ENCODE data around the gene CBLB. TPM values are rescaled to one million over a fixed set of nuclear protein-coding genes. Genes with fewer than 3 reads are reported as not detected.
A peak's percentile ranks its signal among the peaks of the same experiment; 100 is the strongest.

The CBLB gene
- total RNA-seq, 1 experiment from 2014 or later: 29.3 TPM

DNA sequence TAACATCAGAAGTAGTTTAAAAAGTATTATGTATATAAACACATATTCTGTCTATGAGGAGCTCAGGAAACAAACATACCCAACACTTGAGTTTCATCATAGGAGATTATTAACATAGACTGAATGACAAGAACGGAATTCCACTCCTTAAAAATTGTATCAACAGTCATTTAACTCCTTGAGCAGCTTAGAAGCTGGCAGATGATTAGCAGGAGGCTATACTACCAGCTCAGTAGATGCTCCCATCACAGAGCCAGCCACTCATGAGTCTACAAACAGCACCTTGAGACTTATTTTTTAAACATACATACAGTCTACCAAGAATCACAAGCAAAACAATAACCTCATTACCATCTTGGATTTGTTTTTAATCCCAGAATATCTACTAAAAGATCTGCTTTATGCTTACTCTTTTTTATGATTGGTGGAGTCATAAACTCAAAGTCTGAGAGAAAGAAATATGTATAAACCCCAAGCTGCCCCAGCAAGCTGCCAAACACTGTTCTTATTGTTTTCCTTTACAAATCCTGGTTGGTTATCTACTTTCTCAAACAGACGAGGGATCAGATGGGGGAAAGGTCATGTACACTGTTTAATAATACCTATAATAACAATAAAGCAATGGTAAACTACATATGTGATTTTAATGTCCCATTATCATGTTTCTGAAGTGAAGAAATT is 59.5 kb downstream of the CBLB start:
- in situ Hi-C loops (cut with HindIII; ENCODE audit: low pct_unique_long_range_greater_than_20kb, low sequenced_read_pairs): no loop called here
- peak; percentile 62 for DNase-seq (ENCODE audit: low read depth, low spot score)

DNA sequence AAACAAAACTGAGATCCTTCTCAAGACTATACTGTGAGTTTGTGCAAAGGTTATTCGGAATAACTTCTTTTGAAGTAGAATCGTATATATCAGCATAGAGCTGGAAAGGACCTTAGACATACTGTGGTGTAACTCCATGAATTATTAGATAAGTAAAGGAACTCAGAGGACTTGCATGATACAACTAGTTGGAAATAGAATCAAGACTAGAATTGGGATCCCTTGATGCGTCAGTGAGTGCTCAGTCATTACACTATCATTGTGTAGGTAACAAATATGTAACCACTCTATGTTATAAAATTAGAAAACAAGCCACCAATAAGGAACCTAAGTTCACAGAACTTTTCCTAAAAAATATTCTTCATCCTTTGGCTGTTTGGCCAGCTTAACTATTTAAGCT is 61.1 kb downstream of the CBLB start:
- DNase-seq (ENCODE audit: low read depth, low spot score): no peak
- in situ Hi-C loops (cut with HindIII; ENCODE audit: low pct_unique_long_range_greater_than_20kb, low sequenced_read_pairs): no loop called here

DNA sequence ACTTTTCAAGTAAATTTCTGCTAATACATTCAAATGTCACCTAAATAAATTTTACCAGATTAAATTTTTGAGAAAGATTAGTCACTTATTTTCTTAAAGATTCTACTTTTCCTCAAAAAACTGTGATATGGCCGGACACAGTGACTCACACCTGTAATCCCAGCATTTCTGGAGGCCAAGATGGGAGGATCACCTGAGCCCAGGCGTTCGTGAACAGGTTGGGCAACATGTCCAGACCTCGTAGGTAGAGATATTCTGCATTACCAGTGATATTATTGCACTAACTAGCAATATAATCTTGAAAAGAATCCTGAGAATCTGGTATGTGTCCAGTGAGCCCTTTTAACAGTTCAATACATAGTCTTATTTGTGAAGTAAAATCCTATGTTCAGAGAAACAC is 61.7 kb downstream of the CBLB start:
- in situ Hi-C loops (cut with HindIII; ENCODE audit: low pct_unique_long_range_greater_than_20kb, low sequenced_read_pairs): no loop called here
- DNase-seq (ENCODE audit: low read depth, low spot score): no peak

DNA sequence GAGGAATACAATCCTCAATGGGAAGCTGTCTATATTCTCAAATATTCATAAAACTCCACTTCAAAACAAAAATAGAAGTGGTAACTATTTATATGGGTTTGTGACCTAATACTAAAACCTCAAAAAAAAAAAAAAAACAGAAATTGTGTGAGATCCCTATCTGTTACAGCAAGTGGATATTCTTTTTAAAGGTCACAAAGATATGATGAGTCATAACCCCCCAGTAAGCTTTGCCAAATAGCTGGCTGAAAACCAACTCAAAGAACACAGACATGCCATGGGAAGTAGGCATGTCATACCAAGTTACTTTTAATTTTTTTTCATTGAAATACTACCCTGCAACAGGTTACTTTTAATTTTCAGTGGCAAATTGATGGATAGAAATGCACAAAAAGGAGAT is 62.5 kb downstream of the CBLB start:
- peak; percentile 85 for DNase-seq (ENCODE audit: low read depth, low spot score)
- in situ Hi-C loops (cut with HindIII; ENCODE audit: low pct_unique_long_range_greater_than_20kb, low sequenced_read_pairs): no loop called here

DNA sequence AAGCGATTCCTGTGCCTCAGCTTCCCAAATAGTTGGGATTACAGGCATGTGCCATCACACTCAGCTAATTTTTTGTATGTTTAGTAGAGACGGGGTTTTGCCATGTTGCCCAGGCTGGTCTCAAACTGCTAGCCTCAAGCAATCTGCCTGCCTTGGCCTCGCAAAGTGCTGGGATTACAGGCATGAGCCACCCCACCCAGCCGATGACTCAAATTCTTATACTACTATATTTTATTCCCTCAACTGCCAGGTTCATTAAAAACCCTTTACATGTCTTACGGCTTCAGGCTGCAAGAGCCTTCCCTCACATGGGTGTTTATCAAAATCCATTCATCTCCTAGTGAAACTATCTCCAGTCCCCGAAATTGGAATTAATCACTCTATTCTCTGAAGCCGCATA is 63.4 kb downstream of the CBLB start:
- in situ Hi-C loops (cut with HindIII; ENCODE audit: low pct_unique_long_range_greater_than_20kb, low sequenced_read_pairs): no loop called here

DNA sequence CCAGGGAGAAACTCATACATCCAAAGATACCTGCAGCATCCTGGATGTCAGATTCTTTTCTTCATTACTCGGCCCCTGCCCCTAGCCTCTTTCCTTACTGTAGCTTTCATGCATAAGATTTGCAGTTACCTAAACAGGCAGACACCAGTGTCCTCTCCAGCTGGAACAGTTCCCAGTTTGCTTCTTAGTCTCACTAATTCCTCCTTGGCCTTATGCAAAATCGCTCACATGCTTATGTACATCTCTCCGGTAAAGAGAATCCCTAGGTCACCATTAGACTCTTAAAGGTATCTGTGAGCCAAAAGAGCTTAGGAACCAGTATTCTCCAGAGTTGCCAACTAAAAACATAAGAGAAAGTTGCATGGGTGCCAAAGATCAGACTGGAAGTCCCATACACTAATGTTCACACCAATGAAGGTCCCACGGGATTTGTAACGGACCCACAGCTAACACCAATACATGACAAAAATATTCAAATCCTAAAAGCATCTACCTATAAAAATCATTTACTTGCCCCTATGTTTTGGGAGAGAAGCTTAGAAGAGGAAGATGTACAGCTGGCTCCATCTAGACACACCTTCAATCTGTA is 66.6 kb downstream of the CBLB start:
- no peak for DNase-seq (ENCODE audit: low read depth, low spot score)
- in situ Hi-C loops (cut with HindIII; ENCODE audit: low pct_unique_long_range_greater_than_20kb, low sequenced_read_pairs): no loop called here

More for the DNA sequence above, 63.4 kb downstream of the CBLB start:
- DNase-seq (ENCODE audit: low read depth, low spot score): no peak

DNA sequence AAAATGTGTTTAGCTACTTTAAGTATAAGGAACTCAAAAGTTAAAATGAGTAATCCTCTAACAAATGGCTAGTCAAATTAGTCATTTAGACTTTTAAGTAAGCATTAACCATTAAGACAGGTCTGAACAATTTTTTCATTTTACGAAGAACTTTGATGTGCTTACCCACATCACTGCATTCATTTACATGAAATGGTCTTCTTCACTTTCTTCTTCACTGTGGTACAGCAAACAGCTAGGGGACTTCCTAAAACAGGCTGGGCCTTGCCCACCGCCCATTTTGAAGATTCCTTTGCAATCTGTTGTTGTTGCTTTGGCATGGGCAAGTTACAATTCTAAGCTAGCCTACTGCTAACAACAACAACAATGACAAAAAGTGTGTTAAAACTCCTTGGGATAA is 67.4 kb downstream of the CBLB start:
- in situ Hi-C loops (cut with HindIII; ENCODE audit: low pct_unique_long_range_greater_than_20kb, low sequenced_read_pairs): no loop called here
- DNase-seq (ENCODE audit: low read depth, low spot score): no peak

DNA sequence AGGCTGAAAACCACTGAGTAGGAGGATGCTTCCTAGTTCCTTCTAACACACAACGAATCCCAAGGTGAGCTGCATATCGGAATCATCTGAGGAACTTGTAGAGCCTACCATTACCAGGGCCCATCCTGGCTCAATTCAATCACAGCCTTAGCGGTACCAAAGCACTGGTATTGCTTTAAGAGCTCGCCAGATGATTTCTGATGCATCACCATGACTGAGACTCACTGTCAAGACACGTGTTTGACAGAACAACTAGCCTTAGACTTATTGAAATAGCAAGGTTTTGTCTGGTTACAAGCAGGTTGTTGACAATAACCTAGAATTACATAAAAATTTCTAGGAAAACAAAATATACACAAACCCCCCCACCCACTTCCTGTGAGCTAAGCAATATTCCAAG is 68.5 kb downstream of the CBLB start:
- DNase-seq (ENCODE audit: low read depth, low spot score): peak; percentile 49
- in situ Hi-C loops (cut with HindIII; ENCODE audit: low pct_unique_long_range_greater_than_20kb, low sequenced_read_pairs): no loop called here

DNA sequence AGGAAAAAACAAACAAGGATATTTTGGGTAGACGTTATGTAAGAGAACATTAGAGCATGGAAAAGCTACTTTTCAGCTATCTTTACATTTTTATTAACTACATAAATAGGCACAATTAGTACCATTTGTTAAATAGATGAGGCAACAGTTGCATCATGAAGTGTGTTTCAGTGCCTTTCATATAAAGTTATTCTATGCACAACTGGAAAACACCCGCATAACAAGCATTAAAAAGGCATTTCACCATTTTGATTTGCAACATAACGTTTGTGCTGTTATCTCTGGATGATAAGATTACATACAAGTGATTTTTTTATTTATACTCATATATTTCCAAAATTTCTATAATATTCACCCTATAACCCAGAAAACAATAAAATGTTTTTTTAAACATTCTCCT is 69.5 kb downstream of the CBLB start:
- DNase-seq (ENCODE audit: low read depth, low spot score): no peak
- in situ Hi-C loops (cut with HindIII; ENCODE audit: low pct_unique_long_range_greater_than_20kb, low sequenced_read_pairs): no loop called here

DNA sequence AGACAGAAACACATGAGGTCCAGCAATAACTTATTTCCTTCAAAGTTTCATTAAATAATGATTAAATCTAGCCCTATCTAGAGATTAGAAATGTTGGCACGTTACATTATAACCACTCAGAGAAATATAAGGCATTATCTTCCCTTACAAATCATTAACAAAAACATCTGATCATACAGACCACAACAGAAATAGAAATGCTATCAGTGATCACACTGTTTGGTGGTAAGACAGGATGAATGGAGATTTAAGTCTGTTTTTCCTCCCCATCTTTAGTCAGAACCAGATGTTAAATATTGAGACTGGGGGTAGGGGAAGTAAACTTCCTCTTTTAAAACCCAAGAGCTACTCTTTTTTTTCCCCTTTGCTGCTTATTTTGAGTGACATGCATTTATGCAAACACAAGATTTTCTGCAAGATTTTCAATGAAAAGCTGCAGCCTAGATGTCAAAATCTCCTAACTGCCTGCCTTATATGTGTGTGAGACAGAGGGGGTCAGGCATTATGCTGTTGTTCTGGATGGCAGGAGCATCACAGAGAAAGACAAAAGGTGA is 70.4 kb downstream of the CBLB start:
- in situ Hi-C loops (cut with HindIII; ENCODE audit: low pct_unique_long_range_greater_than_20kb, low sequenced_read_pairs): no loop called here
- DNase-seq (ENCODE audit: low read depth, low spot score): no peak

DNA sequence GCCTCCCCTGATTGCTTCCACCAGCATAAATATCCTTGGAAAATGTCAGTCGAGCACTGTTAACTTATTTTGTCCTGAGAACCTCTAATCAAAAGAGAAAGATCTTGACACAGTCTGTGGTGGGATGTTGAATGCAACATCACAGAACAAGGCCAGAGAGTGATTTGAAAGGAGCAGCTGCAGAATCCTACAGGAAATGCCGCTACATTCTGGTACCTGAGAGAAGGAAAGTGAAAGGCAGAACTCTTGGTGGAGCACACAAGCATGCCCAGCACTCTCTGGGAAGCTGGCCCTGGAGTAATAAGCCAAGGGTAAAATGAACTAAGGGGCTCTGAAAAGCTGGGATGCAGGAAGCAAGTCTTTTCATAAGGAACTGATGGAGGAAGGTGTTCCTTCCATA is 75.8 kb downstream of the CBLB start:
- in situ Hi-C loops (cut with HindIII; ENCODE audit: low pct_unique_long_range_greater_than_20kb, low sequenced_read_pairs): no loop called here
- DNase-seq (ENCODE audit: low read depth, low spot score): peak; percentile 24

DNA sequence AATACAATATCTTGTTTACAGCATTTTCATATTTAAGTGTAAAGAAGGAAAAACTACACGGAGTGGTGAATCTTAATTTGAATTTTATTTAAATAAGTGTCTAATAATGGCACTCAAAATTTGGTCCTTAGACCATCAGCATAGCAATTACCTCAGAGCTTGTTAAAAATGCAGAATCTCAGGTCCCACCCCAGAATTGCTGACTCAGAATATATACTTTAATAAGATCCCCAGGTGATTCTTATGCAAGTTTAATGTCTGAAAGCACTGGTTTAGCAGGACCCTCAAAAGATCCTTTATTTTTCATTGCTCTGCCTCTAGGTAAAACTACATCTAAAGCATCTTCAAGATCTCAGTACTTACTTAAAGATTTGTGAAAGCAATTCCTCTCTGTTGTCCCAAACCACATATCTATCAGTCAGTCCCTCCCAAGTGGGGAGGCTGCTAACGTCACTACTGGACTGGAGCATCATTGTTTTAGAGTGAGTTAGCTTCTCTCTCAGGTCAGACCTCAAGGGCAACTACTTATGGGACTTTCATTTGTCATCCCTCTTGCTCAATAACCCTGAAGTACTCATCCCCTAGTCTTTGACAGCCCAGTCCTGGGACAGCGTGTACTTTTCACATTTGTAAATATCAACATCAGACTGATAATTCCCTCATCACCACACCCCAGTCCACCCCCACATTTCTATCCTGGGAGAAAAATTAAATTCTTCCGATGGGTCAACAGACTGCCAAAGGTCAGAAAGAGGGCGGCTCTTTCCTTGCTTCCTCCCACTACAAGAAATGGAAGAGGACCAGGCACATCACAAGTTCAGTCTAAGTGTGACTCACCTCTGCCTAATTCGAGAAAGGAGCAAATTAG is 76.7 kb downstream of the CBLB start:
- peak; percentile 96 for DNase-seq (ENCODE audit: low read depth, low spot score)
- in situ Hi-C loops (cut with HindIII; ENCODE audit: low pct_unique_long_range_greater_than_20kb, low sequenced_read_pairs): no loop called here

DNA sequence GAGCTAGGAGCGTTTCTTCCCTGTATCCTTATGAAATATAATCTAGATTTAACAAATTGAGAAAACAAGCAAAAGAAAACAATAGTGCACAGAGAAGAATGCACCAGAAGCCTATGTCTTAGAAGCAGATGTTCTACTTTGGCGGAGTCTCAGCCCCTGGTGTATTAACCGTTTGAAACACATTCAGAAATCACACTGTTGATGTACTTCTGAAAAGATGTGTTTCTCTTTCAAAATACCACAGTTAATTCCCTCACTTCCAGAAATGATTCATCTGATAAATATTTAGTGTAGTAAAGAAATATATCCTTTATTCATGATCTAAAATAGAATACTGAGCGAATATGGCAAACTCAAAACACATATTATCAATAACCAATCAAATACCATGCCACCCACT is 77.7 kb downstream of the CBLB start:
- in situ Hi-C loops (cut with HindIII; ENCODE audit: low pct_unique_long_range_greater_than_20kb, low sequenced_read_pairs): no loop called here
- no peak for DNase-seq (ENCODE audit: low read depth, low spot score)

DNA sequence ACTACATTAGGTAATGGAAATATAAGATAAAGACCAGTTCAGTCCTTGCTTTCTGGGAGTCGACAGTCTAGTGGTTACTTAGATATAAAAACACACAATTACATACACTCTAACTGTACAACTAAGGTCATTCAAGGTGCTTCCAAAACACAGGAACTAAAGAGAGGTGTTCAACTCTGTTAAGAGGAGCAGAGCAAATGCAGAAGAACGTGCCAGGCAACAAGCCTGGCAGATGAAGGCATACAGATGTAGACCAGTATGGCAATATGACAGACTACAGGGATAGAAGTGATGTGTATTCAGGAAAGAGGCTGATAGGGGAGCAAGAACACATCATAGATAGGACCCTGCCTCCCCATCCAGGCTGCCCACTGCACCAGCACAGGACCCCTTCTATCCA is 78.3 kb downstream of the CBLB start:
- no peak for DNase-seq (ENCODE audit: low read depth, low spot score)
- in situ Hi-C loops (cut with HindIII; ENCODE audit: low pct_unique_long_range_greater_than_20kb, low sequenced_read_pairs): no loop called here

DNA sequence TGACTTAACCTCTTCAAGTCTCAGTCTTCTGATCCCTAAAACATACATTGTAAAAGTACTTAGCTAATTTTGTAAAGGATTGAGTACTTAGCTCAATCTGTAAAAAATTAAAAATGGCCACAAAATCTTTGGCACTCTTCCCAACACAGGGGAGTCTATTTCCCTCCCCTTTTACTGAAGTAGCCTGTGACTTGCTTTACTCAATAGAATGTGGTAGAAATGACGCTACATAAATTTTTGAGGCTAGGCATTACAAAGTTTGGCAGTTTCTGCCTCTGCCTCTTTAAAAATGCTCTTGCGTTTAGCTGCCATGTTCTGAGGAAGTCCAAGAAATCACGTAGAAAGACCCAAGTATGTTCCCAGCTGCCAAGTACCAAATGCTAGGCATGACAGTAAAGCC is 80.2 kb downstream of the CBLB start:
- in situ Hi-C loops (cut with HindIII; ENCODE audit: low pct_unique_long_range_greater_than_20kb, low sequenced_read_pairs): no loop called here
- no peak for DNase-seq (ENCODE audit: low read depth, low spot score)

DNA sequence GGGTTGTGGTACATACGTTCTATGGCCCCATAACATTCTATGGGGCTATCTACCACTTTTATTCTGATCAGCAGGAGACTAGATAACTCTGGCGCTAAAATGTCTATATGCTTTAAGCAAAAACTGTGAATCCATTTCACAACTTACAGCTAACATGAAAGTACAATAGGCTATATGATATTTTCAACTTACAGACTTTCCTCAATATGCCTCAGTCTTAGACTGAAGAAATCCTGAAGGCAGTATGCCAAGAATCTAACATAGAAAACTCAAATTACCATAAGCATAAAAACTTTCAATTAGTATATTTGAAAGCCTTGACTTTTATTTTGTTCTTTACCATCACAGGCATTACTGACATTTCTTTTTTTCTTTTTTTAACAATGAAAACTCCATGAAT is 81.4 kb downstream of the CBLB start:
- in situ Hi-C loops (cut with HindIII; ENCODE audit: low pct_unique_long_range_greater_than_20kb, low sequenced_read_pairs): no loop called here
- DNase-seq (ENCODE audit: low read depth, low spot score): no peak

DNA sequence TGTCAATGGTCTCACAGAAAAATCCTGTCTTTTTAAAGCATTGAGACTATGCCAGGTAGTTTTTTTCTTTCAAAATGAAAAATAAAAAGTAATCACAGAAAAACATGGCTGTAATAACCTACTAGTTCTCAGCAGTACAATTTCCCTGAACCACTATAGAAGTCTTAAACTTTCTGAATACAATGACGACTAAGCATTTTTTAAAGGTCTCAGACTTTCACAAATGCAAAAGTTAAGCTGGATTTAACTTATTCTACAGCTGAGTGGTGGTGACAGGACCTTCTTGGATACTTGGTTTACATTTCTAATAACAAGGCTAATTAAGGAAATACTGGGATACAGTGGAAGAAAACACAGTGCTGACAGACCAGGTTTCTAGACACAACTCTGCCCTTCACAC is 81.8 kb downstream of the CBLB start:
- no peak for DNase-seq (ENCODE audit: low read depth, low spot score)
- in situ Hi-C loops (cut with HindIII; ENCODE audit: low pct_unique_long_range_greater_than_20kb, low sequenced_read_pairs): no loop called here

DNA sequence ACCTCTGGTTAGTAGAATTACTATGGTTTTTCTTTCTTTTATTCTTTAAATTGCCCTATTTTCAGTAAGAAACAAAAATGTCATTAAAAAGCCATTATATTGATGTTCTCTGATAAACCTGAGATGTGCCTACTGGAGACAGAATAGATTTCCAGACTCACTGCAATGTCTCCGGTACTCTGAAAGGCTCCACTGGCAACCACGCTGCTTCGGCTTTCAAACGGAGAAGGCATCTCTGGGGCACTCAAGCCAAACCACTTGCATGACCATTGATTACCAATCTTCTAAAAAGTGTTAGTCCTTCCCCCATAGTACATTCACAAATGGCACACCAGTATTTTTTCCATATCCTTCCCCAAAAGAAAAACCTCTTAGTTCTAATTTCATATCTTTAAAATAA is 82.6 kb downstream of the CBLB start:
- no peak for DNase-seq (ENCODE audit: low read depth, low spot score)
- in situ Hi-C loops (cut with HindIII; ENCODE audit: low pct_unique_long_range_greater_than_20kb, low sequenced_read_pairs): no loop called here

DNA sequence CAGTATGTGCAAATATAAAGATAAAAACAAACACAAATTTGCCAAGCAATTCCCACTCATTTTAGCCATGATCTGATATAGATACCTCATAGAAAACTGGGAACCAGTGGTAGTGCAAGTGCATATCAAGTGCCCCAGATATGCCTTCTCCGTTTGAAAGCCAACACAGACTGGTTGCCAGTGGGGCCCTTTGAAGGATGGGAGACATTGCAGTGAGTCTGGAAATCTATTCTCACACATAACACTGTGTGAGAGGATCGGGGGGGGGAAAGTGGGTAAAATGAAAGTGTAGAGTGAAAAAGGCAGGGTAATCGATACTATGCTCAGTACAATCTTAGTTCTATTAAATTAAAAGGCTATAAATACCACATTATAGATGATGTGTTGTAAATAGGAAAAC is 83.0 kb downstream of the CBLB start:
- in situ Hi-C loops (cut with HindIII; ENCODE audit: low pct_unique_long_range_greater_than_20kb, low sequenced_read_pairs): no loop called here
- no peak for DNase-seq (ENCODE audit: low read depth, low spot score)

Data from SK-MEL-5 (cell line).